Right lobe of liver (tissue), 4 donors: ENCODE results near the gene UBAP2L.
A peak's percentile ranks its signal among the peaks of the same experiment; 100 is the strongest.

ENCODE experiments used
- CTCF ChIP-seq, 4 donors: fragments of 200-600 bp in 3 of 4; fragments of 450-650 bp in 1 of 4; IDR thresholded peaks; one replicate each; pipeline versions ENCODE4 v1.5.1 to v1.8.0; 2016 to 2022; ENCODE audit warnings: antibody characterized with exemption in 4 of 4, mild to moderate bottlenecking in 2 of 4
- POLR2A ChIP-seq: fragments of 450-650 bp; IDR thresholded peaks from one replicate; pipeline ENCODE4 v1.6.1; 2017; ENCODE audit warnings: antibody characterized with exemption, mild to moderate bottlenecking
- donor health status: DM: no; HTN: no; CAD: no.
- donor health status: DM: no; HTN: no; CAD: no.
- donor health status: DM: no; HTN: yes; CAD: no.

- TF ChIP-seq CTCF (IDR thresholded peaks at IDR 0.05), result no peak
- TF ChIP-seq POLR2A, result peak; percentile 79
These were observed at the start of gene UBAP2L for GRCh38 chr1:154220071-154220969.
